K562 (cell line): ENCODE data around the gene SLC30A4. TPM values are rescaled to one million over a fixed set of nuclear protein-coding genes. Genes with fewer than 3 reads are reported as not detected.

Experiments used
- ATAC-seq: fragments of 200-7000 bp; cut with Tn5 transposase; 3 replicates; pipeline ENCODE4 v1.9.1; 2020; ENCODE audit warnings: moderate library complexity
- BruUV-seq: library from RNA; stranded (reverse); fragments of 400-500 nt; replicated peaks from 2 replicates; lab custom pipeline; 2021; lab: Mats Ljungman, UMichigan
- CTCF ChIA-PET: fragments of 300-600 bp; formaldehyde crosslinking; extraction: SDS; loops from one replicate; lab custom pipeline; 2021; ENCODE audit warnings: low intra/inter-chr PET ratio; lab: Yijun Ruan, JAX
- POLR2A ChIA-PET: fragments of 300-600, 350-650 bp; sonication (Branson Sonifier 250); formaldehyde crosslinking; extraction: SDS; loops from one replicate; lab custom pipeline; 2021; ENCODE audit warnings: antibody characterized with exemption, inconsistent platforms; lab: Yijun Ruan, JAX
- DNase-seq, 4 experiments: peaks; one replicate each; pipeline versions ENCODE4 v3.0.0 to v3.0.0-alpha.2; 2011 to 2018; ENCODE audit warnings: low spot score in 3 of 4, mixed read lengths in 3 of 4; ENCODE audit errors: extremely low read depth in 1 of 4
- FAIRE-seq: peaks from 2 replicates; lab custom pipeline; 2011; peaks lifted over from hg19 to GRCh38; lab: Jason Lieb, UNC
- H2AFZ ChIP-seq: 2 replicates; pipeline ENCODE4 v1.6.0; 2011; ENCODE audit warnings: low read depth, low read length, control low read depth, inconsistent platforms
- H3K27ac ChIP-seq: fragments of 200-600 bp; 3 replicates; pipeline ENCODE4 v1.8.0; 2011; ENCODE audit warnings: low read depth, mild to moderate bottlenecking, control low read depth, inconsistent platforms, low read length, moderate library complexity, mixed read lengths; ENCODE audit errors: extremely low read depth
- H3K27me3 ChIP-seq, 2 experiments: fragments of 300-600 bp in 1 of 2; 2 replicates in 1 of 2; 3 replicates in 1 of 2; pipeline versions ENCODE4 v1.6.0 to v1.8.0; 2011; ENCODE audit warnings: inconsistent platforms in 2 of 2, low read length in 2 of 2, mild to moderate bottlenecking in 1 of 2, mixed read lengths in 1 of 2, moderate library complexity in 1 of 2; ENCODE audit not compliant: control insufficient read depth in 2 of 2, insufficient read depth in 2 of 2
- H3K36me3 ChIP-seq: fragments of 300-600 bp; 3 replicates; pipeline ENCODE4 v1.8.0; 2011; ENCODE audit warnings: mild to moderate bottlenecking, low read length, inconsistent platforms; ENCODE audit not compliant: control insufficient read depth, insufficient read depth
- H3K4me1 ChIP-seq, 2 experiments: fragments of 200-600 bp in 1 of 2; replicated peaks in 1 of 2; 2 replicates in 1 of 2; 3 replicates in 1 of 2; pipeline versions ENCODE4 v1.5.1 to v1.8.0; 2011; ENCODE audit warnings: inconsistent platforms in 2 of 2, low read length in 2 of 2, mild to moderate bottlenecking in 1 of 2, mixed read lengths in 1 of 2, moderate library complexity in 1 of 2; ENCODE audit not compliant: control insufficient read depth in 2 of 2, insufficient read depth in 2 of 2
- H3K4me2 ChIP-seq: 2 replicates; pipeline ENCODE4 v1.6.1; 2011; ENCODE audit warnings: low read length, control low read depth, inconsistent platforms, mixed read lengths; ENCODE audit not compliant: insufficient read depth
- H3K4me3 ChIP-seq: fragments of 200-600 bp; sonication (generic), shearing (Covaris generic); 2 replicates; pipeline ENCODE4 v1.5.1; 2016; ENCODE audit warnings: control low read depth, inconsistent platforms
- H3K79me2 ChIP-seq: fragments of 200-600 bp; 3 replicates; pipeline ENCODE4 v1.8.0; 2011; ENCODE audit warnings: low read length, inconsistent platforms; ENCODE audit not compliant: control insufficient read depth, insufficient read depth
- H3K9ac ChIP-seq, 2 experiments: 2 replicates each; pipeline versions ENCODE4 v1.6.0 to v1.6.1; 2011; ENCODE audit warnings: low read depth in 2 of 2, low read length in 2 of 2, control low read depth in 1 of 2, inconsistent platforms in 1 of 2, mild to moderate bottlenecking in 1 of 2, mixed read lengths in 1 of 2; ENCODE audit not compliant: insufficient read depth in 1 of 2
- H3K9me1 ChIP-seq: one replicate; pipeline ENCODE4 v1.6.0; 2011; ENCODE audit warnings: inconsistent platforms, mild to moderate bottlenecking, low read length, moderate library complexity; ENCODE audit not compliant: control insufficient read depth, insufficient read depth
- H3K9me3 ChIP-seq: replicated peaks from 2 replicates; pipeline ENCODE4 v1.5.1; 2011; ENCODE audit warnings: low read depth, low read length, inconsistent platforms; ENCODE audit not compliant: control insufficient read depth, insufficient read depth
- H4K20me1 ChIP-seq: replicated peaks from 2 replicates; pipeline ENCODE4 v1.6.1; 2011; ENCODE audit warnings: low read length, inconsistent platforms, mixed read lengths; ENCODE audit not compliant: control insufficient read depth, insufficient read depth
- ARNT ChIP-seq, 2 experiments: fragments of 450-650 bp; IDR thresholded peaks; 2 replicates each; pipeline ENCODE4 v1.6.1; 2016; ENCODE audit warnings: mild to moderate bottlenecking in 1 of 2
- IFI16 ChIP-seq: fragments of 250-450 bp; sonication (Bioruptor Pico); IDR thresholded peaks from 2 replicates; pipeline ENCODE4 v2.1.2; 2022; ENCODE audit warnings: mild to moderate bottlenecking, inconsistent platforms
- MCM7 ChIP-seq, 2 experiments: fragments of 450-650 bp; IDR thresholded peaks; 2 replicates each; pipeline ENCODE4 v1.6.1; 2016 to 2018
- SIRT6 ChIP-seq: IDR thresholded peaks from one replicate; pipeline ENCODE4 v1.6.1; 2012; ENCODE audit warnings: low read depth, mild to moderate bottlenecking, control low read depth, inconsistent platforms, low read length, moderate library complexity
- ZNF197 ChIP-seq: fragments of 200-800 bp; sonication (Bioruptor generic); IDR thresholded peaks from 2 replicates; pipeline ENCODE4 v1.6.1; 2016; ENCODE audit warnings: low read depth, missing genetic modification characterization, missing compliant biosample characterization
- WGBS: fragments of 100-300 bp; shearing (Covaris generic); methylation state at CpG from one replicate; pipeline ENCODE4 v1.1.6; 2016; ENCODE audit warnings: low coverage, mixed read lengths; ENCODE audit not compliant: insufficient coverage; ENCODE audit errors: missing lambda C conversion rate; 5-methylcytosine and 5-hydroxymethylcytosine counted together
- in situ Hi-C: fragments of 300-500 bp; cut with MboI; formaldehyde crosslinking; loops from 4 replicates; pipeline ENCODE4 v1.15.0; 2018; ENCODE audit warnings: inconsistent platforms, mixed read lengths
- intact Hi-C: fragments of 100-400 bp; cut with micrococcal nuclease; formaldehyde crosslinking; loops from 2 replicates; pipeline ENCODE4 v1.14.2; 2022
- polyA plus RNA-seq, 8 experiments: library from polyadenylated mRNA; depleted of rRNA in 4 of 8; stranded (reverse) in 5 of 8; unstranded in 3 of 8; fragments of >200 nt; fragmentation: Nextera tagmentation in 2 of 8; fragmentation: Illumina TruSeq in 1 of 8; extraction: Ambion mirVana in 2 of 8; extraction: Trizol in 1 of 8; gene quantifications; 2 replicates each; pipeline versions ENCODE4 v1.2.1 to v1.2.3, GENCODE V29; 2011 to 2014; ENCODE audit warnings: inconsistent platforms in 1 of 8, missing spikeins in 1 of 8
- total RNA-seq, 7 experiments: library from RNA; depleted of rRNA in 6 of 7; stranded (reverse); fragments of >200 nt in 6 of 7; fragmentation: Illumina TruSeq in 2 of 7; extraction: Trizol in 2 of 7; gene quantifications; 2 replicates each; pipeline versions ENCODE4 v1.2.1 to v1.2.3, GENCODE V29; 2011 to 2021; ENCODE audit warnings: low replicate concordance in 1 of 7

SLC30A4 gene
- total and polyA plus RNA-seq, 9 of the 15 experiments (the other 6 are each of a cell fraction or from before 2014, with no cell fraction given), result 0.21 to 0.73 (median 0.36) TPM

DNA sequence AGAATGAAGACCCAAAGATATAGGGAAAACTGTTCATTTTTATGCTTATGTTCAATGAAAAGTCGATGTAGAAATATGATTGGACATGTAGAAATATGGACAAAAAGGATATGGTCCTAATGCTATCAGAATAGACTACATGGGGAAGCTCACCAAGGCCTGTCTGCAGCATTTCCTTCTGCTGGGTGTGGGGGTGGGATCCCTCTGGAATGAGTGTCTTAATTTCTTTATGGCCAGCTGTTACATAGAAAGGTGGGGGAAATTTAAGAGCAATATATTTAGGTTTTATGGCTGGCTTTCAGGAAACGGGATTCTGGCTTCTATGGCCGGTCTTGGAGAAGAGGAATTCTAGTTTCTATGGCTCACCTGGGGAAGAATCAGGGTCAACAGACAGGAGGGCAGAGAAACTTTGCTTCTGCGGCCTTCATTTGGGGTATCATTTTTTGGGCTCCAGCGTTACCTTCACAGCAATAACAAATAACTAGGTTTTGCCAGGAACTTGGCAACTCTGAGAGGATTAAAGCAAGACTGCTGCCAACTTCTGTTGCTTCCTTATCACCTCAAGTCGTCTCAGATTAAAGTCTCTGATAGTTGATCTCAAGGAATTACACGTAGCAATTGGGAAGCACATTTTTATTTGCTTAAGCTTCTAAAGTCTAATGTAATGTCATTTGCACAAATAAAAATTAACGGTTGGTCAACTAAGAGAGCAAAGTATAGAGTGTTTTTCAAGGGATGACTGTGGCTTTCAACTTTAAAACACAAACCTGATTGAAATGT is 87.2 kb downstream of the SLC30A4 start:
- ChIA-PET POLR2A (interaction anchor here (1.3 kb wide), 1 partner anchor 11 kb away, joined by 3 read pairs; no protein-coding TSS in a partner anchor), CTCF (no interaction called here)
- ATAC-seq, result no peak
- FAIRE-seq, result no peak
- H3K9ac ChIP-seq, result no peak overlapping the region
- no TSS peak for BruUV-seq
- H3K27me3 ChIP-seq, result peaks cover 2 to 8% of the 10 kb centered on the region in 2 experiments; a peak in 3 of 5 replicates
- H3K9me1 ChIP-seq, result no peaks in the 10 kb centered on the region
- no peaks in the 10 kb centered on the region for H3K9me3 ChIP-seq
- peaks cover 0 to 3% of the 10 kb centered on the region in 2 experiments; a peak in 2 of 5 replicates for H3K4me1 ChIP-seq
- DNase-seq, result no peak
- intact Hi-C loops (no loop called here), in situ Hi-C loops (no loop called here)
- no peak overlapping the region for H2AFZ ChIP-seq
- no peak overlapping the region for H3K4me2 ChIP-seq
- no peaks in the 10 kb centered on the region for H3K79me2 ChIP-seq
- no peak overlapping the region for H3K4me3 ChIP-seq
- H3K36me3 ChIP-seq, result no peaks in the 10 kb centered on the region
- no peak for TF ChIP-seq MCM7 (IDR thresholded peaks at IDR 0.05)
- TF ChIP-seq IFI16 (CRISPR knock-in tag), result no peak
- H3K27ac ChIP-seq, result no peak overlapping the region
- H4K20me1 ChIP-seq, result no peaks in the 10 kb centered on the region
- 6% methylated on average over 8 of the region's 8 CpGs for WGBS

DNA sequence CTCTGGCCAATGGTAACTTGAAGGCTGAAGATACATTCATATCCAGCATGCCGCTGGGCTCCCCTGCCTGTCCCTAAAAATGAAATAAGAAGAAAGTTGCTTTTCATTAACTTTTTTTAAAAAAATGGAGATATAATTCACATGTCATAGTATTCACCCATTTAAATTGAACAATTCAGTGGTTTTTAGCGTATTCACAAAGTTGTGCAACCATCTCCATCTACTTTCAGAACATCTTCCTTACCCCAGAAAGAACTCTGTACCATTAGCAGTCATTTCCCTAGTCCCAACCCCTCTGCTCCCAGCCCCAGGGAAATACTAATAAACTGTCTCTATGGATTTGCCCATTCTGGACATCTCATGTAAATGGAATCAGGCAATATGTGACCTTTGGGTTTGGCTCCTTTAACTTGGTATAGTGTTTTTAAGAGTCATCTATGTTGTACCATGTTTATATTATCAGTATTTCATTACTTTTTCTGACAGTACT is 88.4 kb downstream of the SLC30A4 start:
- Histone ChIP-seq H3K27ac (no peak overlapping the region), H3K79me2 (no peaks in the 10 kb centered on the region), H3K27me3 (peaks cover 0 to 8% of the 10 kb centered on the region in 2 experiments; a peak in 2 of 5 replicates), H3K4me1 (peaks cover 0 to 8% of the 10 kb centered on the region in 2 experiments; a peak in 2 of 5 replicates), H2AFZ (no peak overlapping the region), H3K9ac (no peak overlapping the region), H3K9me1 (no peaks in the 10 kb centered on the region), H3K36me3 (no peaks in the 10 kb centered on the region), H3K4me3 (no peak overlapping the region), H3K4me2 (no peak overlapping the region), H4K20me1 (no peaks in the 10 kb centered on the region), H3K9me3 (no peaks in the 10 kb centered on the region)
- WGBS, result 0% methylated on average over 2 of the region's 2 CpGs
- intact Hi-C loops, result no loop called here
- FAIRE-seq (no peak), DNase-seq (no peak), ATAC-seq (no peak)
- POLR2A ChIA-PET, result no interaction called here
- no peak for TF ChIP-seq ARNT (IDR thresholded peaks at IDR 0.05)
- no peak for TF ChIP-seq ZNF197
- no peak for TF ChIP-seq SIRT6
- CTCF ChIA-PET, result interaction anchor here (0.7 kb wide), 1 partner anchor 88 kb away, joined by 3 read pairs; no protein-coding TSS in a partner anchor
- in situ Hi-C loops, result no loop called here
- no TSS peak for BruUV-seq
